ENCODE results near the gene HMG20A.

Gene HMG20A

GRCh38 chr15:77533578-77534430 is 113.1 kb downstream of the HMG20A start:
- DNase-seq: no peak

Measured in amygdala (tissue), 56 donors.